Mucosa of stomach (tissue), 1 donor: ENCODE results near the gene ACACB.
A peak's percentile ranks its signal among the peaks of the same experiment; 100 is the strongest.

Source experiments
- H3K27me3 ChIP-seq: one replicate; pipeline ENCODE4 v1.7.0; 2013; ENCODE audit warnings: mild to moderate bottlenecking, low read length; ENCODE audit not compliant: control insufficient read depth, insufficient read depth
- H3K36me3 ChIP-seq: one replicate; pipeline ENCODE4 v1.7.0; 2013; ENCODE audit warnings: low read length; ENCODE audit not compliant: control insufficient read depth, insufficient read depth
- H3K4me1 ChIP-seq: one replicate; pipeline ENCODE4 v1.7.0; 2013; ENCODE audit warnings: mild to moderate bottlenecking, low read length; ENCODE audit not compliant: control insufficient read depth, insufficient read depth
- H3K4me3 ChIP-seq: one replicate; pipeline ENCODE4 v1.7.0; 2013; ENCODE audit warnings: low read length
- H3K9ac ChIP-seq: one replicate; pipeline ENCODE4 v1.7.0; 2013; ENCODE audit warnings: mild to moderate bottlenecking, low read length, moderate library complexity
- H3K9me3 ChIP-seq: one replicate; pipeline ENCODE4 v1.7.0; 2013; ENCODE audit warnings: mild to moderate bottlenecking, low read length, moderate library complexity; ENCODE audit not compliant: control insufficient read depth
- donor health status: Pancreatic carcinoma.

Gene ACACB

GRCh38 chr12:109151457-109151856 is 35.1 kb downstream of the ACACB start:
- Histone ChIP-seq H3K9me3 (no peaks in the 10 kb centered on the region), H3K4me1 (peaks cover 13% of the 10 kb centered on the region), H3K9ac (no peak overlapping the region), H3K4me3 (no peak overlapping the region), H3K36me3 (no peaks in the 10 kb centered on the region), H3K27me3 (no peaks in the 10 kb centered on the region)

GRCh38 chr12:109153821-109154441 is 37.5 kb downstream of the ACACB start:
- no peaks in the 10 kb centered on the region for H3K27me3 ChIP-seq
- H3K9ac ChIP-seq = peak overlapping the region; percentile 66
- H3K36me3 ChIP-seq = no peaks in the 10 kb centered on the region
- H3K9me3 ChIP-seq = no peaks in the 10 kb centered on the region
- H3K4me3 ChIP-seq = peak overlapping the region; percentile 42
- H3K4me1 ChIP-seq = peaks cover 18% of the 10 kb centered on the region

- Histone ChIP-seq H3K9me3 (no peaks in the 10 kb centered on the region), H3K9ac (peak overlapping the region; percentile 70), H3K4me1 (peaks cover 18% of the 10 kb centered on the region)
Observed at GRCh38 chr12:109154451-109155438, 38.4 kb downstream of the ACACB start.

GRCh38 chr12:109156036-109156435 is 39.6 kb downstream of the ACACB start:
- no peaks in the 10 kb centered on the region for H3K27me3 ChIP-seq
- H3K36me3 ChIP-seq = no peaks in the 10 kb centered on the region
- no peak overlapping the region for H3K9ac ChIP-seq
- no peak overlapping the region for H3K4me3 ChIP-seq
- H3K9me3 ChIP-seq = no peaks in the 10 kb centered on the region
- peaks cover 18% of the 10 kb centered on the region for H3K4me1 ChIP-seq

More at GRCh38 chr12:109154451-109155438, 38.4 kb downstream of the ACACB start:
- H3K27me3 ChIP-seq = no peaks in the 10 kb centered on the region
- H3K36me3 ChIP-seq = no peaks in the 10 kb centered on the region
- peak overlapping the region; percentile 42 for H3K4me3 ChIP-seq

GRCh38 chr12:109156586-109156985 is 40.2 kb downstream of the ACACB start:
- no peak overlapping the region for H3K4me3 ChIP-seq
- H3K9me3 ChIP-seq = no peaks in the 10 kb centered on the region
- H3K9ac ChIP-seq = no peak overlapping the region
- no peaks in the 10 kb centered on the region for H3K27me3 ChIP-seq
- H3K36me3 ChIP-seq = no peaks in the 10 kb centered on the region
- H3K4me1 ChIP-seq = peaks cover 18% of the 10 kb centered on the region

GRCh38 chr12:109157986-109158385 is 41.6 kb downstream of the ACACB start:
- Histone ChIP-seq H3K36me3 (no peaks in the 10 kb centered on the region), H3K9ac (no peak overlapping the region), H3K4me3 (no peak overlapping the region), H3K27me3 (no peaks in the 10 kb centered on the region), H3K4me1 (peaks cover 18% of the 10 kb centered on the region), H3K9me3 (no peaks in the 10 kb centered on the region)

- Histone ChIP-seq H3K4me1 (peaks cover 6% of the 10 kb centered on the region), H3K36me3 (no peaks in the 10 kb centered on the region), H3K9ac (no peak overlapping the region), H3K27me3 (no peaks in the 10 kb centered on the region), H3K4me3 (no peak overlapping the region), H3K9me3 (no peaks in the 10 kb centered on the region)
Observed at GRCh38 chr12:109160433-109160832, 44.0 kb downstream of the ACACB start.

- H3K9ac ChIP-seq = no peak overlapping the region
Observed at GRCh38 chr12:109160873-109161272, 44.5 kb downstream of the ACACB start.

GRCh38 chr12:109162551-109162950 is 46.2 kb downstream of the ACACB start:
- Histone ChIP-seq H3K9ac (no peak overlapping the region), H3K27me3 (no peaks in the 10 kb centered on the region), H3K9me3 (no peaks in the 10 kb centered on the region), H3K36me3 (no peaks in the 10 kb centered on the region), H3K4me1 (peaks cover 6% of the 10 kb centered on the region), H3K4me3 (no peak overlapping the region)

More at GRCh38 chr12:109160873-109161272, 44.5 kb downstream of the ACACB start:
- Histone ChIP-seq H3K27me3 (no peaks in the 10 kb centered on the region), H3K4me3 (no peak overlapping the region), H3K36me3 (no peaks in the 10 kb centered on the region), H3K4me1 (peaks cover 6% of the 10 kb centered on the region), H3K9me3 (no peaks in the 10 kb centered on the region)

GRCh38 chr12:109163167-109163566 is 46.8 kb downstream of the ACACB start:
- Histone ChIP-seq H3K4me1 (no peaks in the 10 kb centered on the region), H3K9me3 (no peaks in the 10 kb centered on the region), H3K27me3 (no peaks in the 10 kb centered on the region), H3K4me3 (no peak overlapping the region), H3K9ac (no peak overlapping the region), H3K36me3 (no peaks in the 10 kb centered on the region)

- H3K9ac ChIP-seq = no peak overlapping the region
- no peaks in the 10 kb centered on the region for H3K4me1 ChIP-seq
- H3K9me3 ChIP-seq = no peaks in the 10 kb centered on the region
- H3K4me3 ChIP-seq = no peak overlapping the region
- H3K27me3 ChIP-seq = no peaks in the 10 kb centered on the region
- H3K36me3 ChIP-seq = no peaks in the 10 kb centered on the region
Observed at GRCh38 chr12:109165599-109165998, 49.2 kb downstream of the ACACB start.

GRCh38 chr12:109166371-109166770 is 50.0 kb downstream of the ACACB start:
- Histone ChIP-seq H3K4me1 (no peaks in the 10 kb centered on the region), H3K4me3 (no peak overlapping the region), H3K27me3 (no peaks in the 10 kb centered on the region), H3K36me3 (no peaks in the 10 kb centered on the region), H3K9me3 (no peaks in the 10 kb centered on the region), H3K9ac (no peak overlapping the region)
